Measurements from ENCODE around the gene EPHA8. TPM values are rescaled to one million over a fixed set of nuclear protein-coding genes. Genes with fewer than 3 reads are reported as not detected.

Gene EPHA8
- total RNA-seq, 4 donors from 2014 or later: 0.17 TPM; not detected in 3

GRCh38 chr1:22612671-22613571, 49.6 kb downstream of the EPHA8 start:
- TF ChIP-seq CTCF (IDR thresholded peaks at IDR 0.05; ENCODE audit: low read depth): no peak

- TF ChIP-seq CTCF (IDR thresholded peaks at IDR 0.05; ENCODE audit: low read depth): no peak
Observed at GRCh38 chr1:22613572-22613918, 50.3 kb downstream of the EPHA8 start.

GRCh38 chr1:22613951-22614350, 50.7 kb downstream of the EPHA8 start:
- TF ChIP-seq CTCF (IDR thresholded peaks at IDR 0.05; ENCODE audit: low read depth): no peak

GRCh38 chr1:22615886-22616285, 52.6 kb downstream of the EPHA8 start:
- no peak for TF ChIP-seq CTCF (IDR thresholded peaks at IDR 0.05; ENCODE audit: low read depth)

- no peak for TF ChIP-seq CTCF (IDR thresholded peaks at IDR 0.05; ENCODE audit: low read depth)
Observed at GRCh38 chr1:22616571-22616970, 53.3 kb downstream of the EPHA8 start.

GRCh38 chr1:22618056-22618455, 54.8 kb downstream of the EPHA8 start:
- no peak for TF ChIP-seq CTCF (IDR thresholded peaks at IDR 0.05; ENCODE audit: low read depth)

- no peak for TF ChIP-seq CTCF (IDR thresholded peaks at IDR 0.05; ENCODE audit: low read depth)
Observed at GRCh38 chr1:22619252-22619651, 56.0 kb downstream of the EPHA8 start.

Data from subcutaneous adipose tissue (tissue), 4 donors.